Astrocyte (in vitro differentiated cells and primary cell): ENCODE measurements around the gene HTN1.
"Not testable (repeated sequence)": the region's sequence is repeated elsewhere in the genome, so short reads cannot be mapped to it uniquely, and the experiment has no call there.

Experiments used
- CTCF ChIP-seq: IDR thresholded peaks from 2 replicates; pipeline ENCODE4 v1.5.1; 2011; ENCODE audit warnings: low read depth, mild to moderate bottlenecking, inconsistent platforms, low read length, moderate library complexity; ENCODE audit not compliant: insufficient read depth
- EZH2 ChIP-seq: IDR thresholded peaks from 2 replicates; pipeline ENCODE4 v1.6.1; 2012; ENCODE audit warnings: mild to moderate bottlenecking, low read length, inconsistent platforms; ENCODE audit not compliant: insufficient read depth

GRCh38 chr4:70056534-70056933 lies 6.3 kb downstream of the HTN1 start:
- not testable (repeated sequence) for TF ChIP-seq EZH2, CTCF
